HG03432 (cell line): ENCODE measurements around the gene DNAJC7.

ENCODE experiments used
- ATAC-seq: cut with Tn5 transposase; IDR thresholded peaks from one replicate; pipeline ENCODE4 v1.9.1; 2021; ENCODE audit warnings: mild to moderate bottlenecking, moderate library complexity; ENCODE audit not compliant: unreplicated experiment

The DNAJC7 gene

GRCh38 chr17:41976142-41976768, 41.0 kb downstream of the DNAJC7 start:
- no peak for ATAC-seq

- ATAC-seq: no peak
Observed at GRCh38 chr17:41975099-41976083, 41.8 kb downstream of the DNAJC7 start.

GRCh38 chr17:41974658-41975057, 42.6 kb downstream of the DNAJC7 start:
- no peak for ATAC-seq

GRCh38 chr17:41974031-41974430, 43.2 kb downstream of the DNAJC7 start:
- ATAC-seq: no peak

GRCh38 chr17:41973408-41973811, 43.8 kb downstream of the DNAJC7 start:
- no peak for ATAC-seq

- ATAC-seq: peak; percentile 51
Observed at GRCh38 chr17:41972571-41973407, 44.5 kb downstream of the DNAJC7 start.

GRCh38 chr17:41971721-41972523, 45.3 kb downstream of the DNAJC7 start:
- ATAC-seq: no peak

GRCh38 chr17:41970901-41971331, 46.3 kb downstream of the DNAJC7 start:
- no peak for ATAC-seq

GRCh38 chr17:41968676-41969075, 48.6 kb downstream of the DNAJC7 start:
- ATAC-seq: no peak

GRCh38 chr17:41967921-41968578, 49.2 kb downstream of the DNAJC7 start:
- ATAC-seq: no peak

GRCh38 chr17:41967141-41967920, 49.9 kb downstream of the DNAJC7 start:
- no peak for ATAC-seq

GRCh38 chr17:41966463-41967140, 50.6 kb downstream of the DNAJC7 start, which contains the start of gene CNP:
Gene CNP, plus strand, starts transcription at chr17:41966795. Its CDS starts 90 bp downstream, at chr17:41966885.
- ATAC-seq: peak; percentile 76

GRCh38 chr17:41965694-41966462, 51.4 kb downstream of the DNAJC7 start:
- no peak for ATAC-seq

- ATAC-seq: no peak
Observed at GRCh38 chr17:41962768-41963434, 54.3 kb downstream of the DNAJC7 start.

GRCh38 chr17:41962111-41962510, 55.1 kb downstream of the DNAJC7 start:
- no peak for ATAC-seq

GRCh38 chr17:41959336-41960095, 57.7 kb downstream of the DNAJC7 start:
- ATAC-seq: no peak
